SJCRH30 (cell line): Measurements from ENCODE around the gene CPB2. TPM values are rescaled to one million over a fixed set of nuclear protein-coding genes. Genes with fewer than 3 reads are reported as not detected.

Experiments used
- DNase-seq, 2 experiments: peaks; one replicate each; pipeline ENCODE4 v3.0.0-alpha.2; 2015 to 2020
- H3K27ac ChIP-seq: fragments of 250-450 bp; sonication (Bioruptor Pico); 2 replicates; pipeline ENCODE4 v1.5.1; 2020; ENCODE audit warnings: mild to moderate bottlenecking, moderate library complexity
- H3K27me3 ChIP-seq: fragments of 250-450 bp; sonication (Bioruptor Pico); 2 replicates; pipeline ENCODE4 v1.5.1; 2020; ENCODE audit warnings: mild to moderate bottlenecking, moderate library complexity
- H3K36me3 ChIP-seq: fragments of 250-450 bp; sonication (Bioruptor Pico); 2 replicates; pipeline ENCODE4 v1.5.1; 2020; ENCODE audit warnings: mild to moderate bottlenecking, moderate library complexity
- H3K4me1 ChIP-seq: fragments of 250-450 bp; sonication (Bioruptor Pico); 2 replicates; pipeline ENCODE4 v1.5.1; 2020; ENCODE audit warnings: mild to moderate bottlenecking, moderate library complexity
- H3K4me3 ChIP-seq: fragments of 250-450 bp; sonication (Bioruptor Pico); 2 replicates; pipeline ENCODE4 v1.5.1; 2020; ENCODE audit warnings: mild to moderate bottlenecking, moderate library complexity
- H3K9me3 ChIP-seq: fragments of 250-450 bp; sonication (Bioruptor Pico); replicated peaks from 2 replicates; pipeline ENCODE4 v1.5.1; 2020; ENCODE audit warnings: mild to moderate bottlenecking, moderate library complexity
- total RNA-seq: library from RNA; depleted of rRNA; stranded (reverse); fragments of >200 nt; shearing (Covaris generic); gene quantifications from 2 replicates; pipeline ENCODE4 v1.2.3, GENCODE V29; 2014

Gene CPB2
- total RNA-seq, 1 experiment from 2014 or later = not detected

GRCh38 chr13:46134961-46135522 is 30.2 kb upstream of the CPB2 start:
- Histone ChIP-seq H3K9me3 (no peaks in the 10 kb centered on the region), H3K27ac (no peak overlapping the region), H3K4me1 (no peaks in the 10 kb centered on the region), H3K4me3 (no peak overlapping the region), H3K36me3 (no peaks in the 10 kb centered on the region), H3K27me3 (peaks cover 4% of the 10 kb centered on the region; the same call in 1 of the 2 replicates)
- peak in 1 of 2 experiments; percentile 26 for DNase-seq

GRCh38 chr13:46134494-46134893 is 29.7 kb upstream of the CPB2 start:
- peaks cover 4% of the 10 kb centered on the region; the same call in 1 of the 2 replicates for H3K27me3 ChIP-seq
- H3K9me3 ChIP-seq = no peaks in the 10 kb centered on the region
- no peaks in the 10 kb centered on the region for H3K4me1 ChIP-seq
- H3K36me3 ChIP-seq = no peaks in the 10 kb centered on the region
- H3K27ac ChIP-seq = no peak overlapping the region
- H3K4me3 ChIP-seq = no peak overlapping the region
- DNase-seq = no peak

DNA sequence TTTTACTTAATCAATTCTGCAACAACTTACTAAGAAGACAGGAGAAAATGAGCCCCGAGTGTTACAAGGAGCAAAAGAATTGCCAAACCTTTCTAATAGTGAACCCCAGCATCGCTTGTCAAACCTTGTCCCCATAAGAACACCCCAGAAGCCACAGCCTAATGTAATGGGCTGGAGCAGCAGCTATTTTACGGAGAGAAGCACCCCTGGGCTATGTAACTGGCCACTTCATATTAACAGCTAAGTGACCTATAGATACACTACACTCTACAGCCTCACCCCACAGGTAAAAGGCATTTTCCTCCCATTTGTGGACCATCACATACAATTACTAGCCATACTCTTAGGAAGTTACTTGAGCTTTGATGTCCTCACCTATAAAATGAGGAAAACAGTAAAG is 27.3 kb upstream of the CPB2 start:
- Histone ChIP-seq H3K27ac (no peak overlapping the region), H3K4me1 (no peaks in the 10 kb centered on the region), H3K27me3 (no peaks in the 10 kb centered on the region; the same call in 1 of the 2 replicates), H3K4me3 (no peak overlapping the region), H3K36me3 (no peaks in the 10 kb centered on the region), H3K9me3 (no peaks in the 10 kb centered on the region)
- DNase-seq = no peak

GRCh38 chr13:46131705-46132104 is 26.9 kb upstream of the CPB2 start:
- Histone ChIP-seq H3K4me3 (no peak overlapping the region), H3K9me3 (no peaks in the 10 kb centered on the region), H3K4me1 (no peaks in the 10 kb centered on the region), H3K36me3 (no peaks in the 10 kb centered on the region), H3K27me3 (no peaks in the 10 kb centered on the region; the same call in 1 of the 2 replicates), H3K27ac (no peak overlapping the region)
- no peak for DNase-seq

- no peak for DNase-seq
These were observed 25.3 kb upstream of the CPB2 start for GRCh38 chr13:46129955-46130618.

GRCh38 chr13:46129124-46129523 is 24.3 kb upstream of the CPB2 start:
- Histone ChIP-seq H3K27ac (no peak overlapping the region), H3K4me1 (no peaks in the 10 kb centered on the region), H3K4me3 (no peak overlapping the region), H3K36me3 (no peaks in the 10 kb centered on the region), H3K27me3 (peaks cover 3% of the 10 kb centered on the region; the same call in 1 of the 2 replicates), H3K9me3 (no peaks in the 10 kb centered on the region)
- no peak for DNase-seq

More at GRCh38 chr13:46129955-46130618, 25.3 kb upstream of the CPB2 start:
- no peak overlapping the region for H3K4me3 ChIP-seq
- no peaks in the 10 kb centered on the region for H3K36me3 ChIP-seq
- peaks cover 3% of the 10 kb centered on the region; the same call in 1 of the 2 replicates for H3K27me3 ChIP-seq
- no peaks in the 10 kb centered on the region for H3K4me1 ChIP-seq
- H3K27ac ChIP-seq = no peak overlapping the region
- H3K9me3 ChIP-seq = no peaks in the 10 kb centered on the region

- H3K27ac ChIP-seq = no peak overlapping the region
- peaks cover 3% of the 10 kb centered on the region; the same call in 1 of the 2 replicates for H3K27me3 ChIP-seq
- H3K4me3 ChIP-seq = no peak overlapping the region
- DNase-seq = no peak
- H3K36me3 ChIP-seq = no peaks in the 10 kb centered on the region
- no peaks in the 10 kb centered on the region for H3K4me1 ChIP-seq
- no peaks in the 10 kb centered on the region for H3K9me3 ChIP-seq
These were observed 22.7 kb upstream of the CPB2 start for GRCh38 chr13:46127358-46128023.

DNA sequence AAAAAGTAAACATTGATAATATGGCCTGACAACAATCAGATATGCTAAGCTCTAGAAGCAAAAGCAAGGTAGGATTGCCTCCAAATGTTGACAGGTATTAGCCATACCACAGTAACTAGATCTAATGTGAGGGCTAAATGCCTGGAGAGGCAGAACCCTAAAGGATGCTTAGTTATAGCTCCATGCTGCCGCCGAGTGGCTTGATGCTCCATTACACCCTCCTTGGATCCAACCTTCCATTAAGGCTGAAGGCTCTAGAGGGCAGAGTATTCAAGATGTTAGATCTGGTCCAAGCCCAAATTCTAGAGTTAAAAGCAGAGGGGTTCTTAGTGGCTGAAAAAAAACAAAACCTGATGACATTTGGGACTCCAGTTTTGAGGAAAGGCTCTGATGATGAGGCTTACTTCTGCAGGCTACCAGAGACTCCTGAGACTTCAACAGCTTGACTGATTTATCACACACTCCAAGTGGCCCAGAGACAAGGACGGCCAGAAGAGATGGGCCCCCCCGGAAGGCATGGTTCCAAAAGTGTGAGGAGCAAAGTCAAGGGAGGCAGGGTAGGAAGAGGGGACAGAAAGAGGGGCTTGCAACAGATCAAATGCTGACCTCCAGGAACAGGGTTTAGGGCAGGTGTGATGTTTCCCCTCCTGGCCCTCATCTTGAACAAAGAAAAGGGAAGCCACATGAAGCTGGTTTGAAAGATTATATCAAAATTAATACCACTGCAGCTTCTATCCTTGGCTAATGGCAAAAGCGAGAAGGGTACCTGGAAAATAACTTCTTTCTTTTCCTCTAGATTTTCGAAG is 21.9 kb upstream of the CPB2 start:
- DNase-seq = peak; percentile 46 to 84
- Histone ChIP-seq H3K27ac (no peak overlapping the region), H3K9me3 (no peaks in the 10 kb centered on the region), H3K27me3 (0 out of 2 replicates have a peak, but pooled peaks cover 3% of the 10 kb centered on the region), H3K36me3 (no peaks in the 10 kb centered on the region), H3K4me3 (no peak overlapping the region), H3K4me1 (no peaks in the 10 kb centered on the region)

GRCh38 chr13:46126056-46126455 is 21.2 kb upstream of the CPB2 start:
- H3K27ac ChIP-seq = no peak overlapping the region

DNA sequence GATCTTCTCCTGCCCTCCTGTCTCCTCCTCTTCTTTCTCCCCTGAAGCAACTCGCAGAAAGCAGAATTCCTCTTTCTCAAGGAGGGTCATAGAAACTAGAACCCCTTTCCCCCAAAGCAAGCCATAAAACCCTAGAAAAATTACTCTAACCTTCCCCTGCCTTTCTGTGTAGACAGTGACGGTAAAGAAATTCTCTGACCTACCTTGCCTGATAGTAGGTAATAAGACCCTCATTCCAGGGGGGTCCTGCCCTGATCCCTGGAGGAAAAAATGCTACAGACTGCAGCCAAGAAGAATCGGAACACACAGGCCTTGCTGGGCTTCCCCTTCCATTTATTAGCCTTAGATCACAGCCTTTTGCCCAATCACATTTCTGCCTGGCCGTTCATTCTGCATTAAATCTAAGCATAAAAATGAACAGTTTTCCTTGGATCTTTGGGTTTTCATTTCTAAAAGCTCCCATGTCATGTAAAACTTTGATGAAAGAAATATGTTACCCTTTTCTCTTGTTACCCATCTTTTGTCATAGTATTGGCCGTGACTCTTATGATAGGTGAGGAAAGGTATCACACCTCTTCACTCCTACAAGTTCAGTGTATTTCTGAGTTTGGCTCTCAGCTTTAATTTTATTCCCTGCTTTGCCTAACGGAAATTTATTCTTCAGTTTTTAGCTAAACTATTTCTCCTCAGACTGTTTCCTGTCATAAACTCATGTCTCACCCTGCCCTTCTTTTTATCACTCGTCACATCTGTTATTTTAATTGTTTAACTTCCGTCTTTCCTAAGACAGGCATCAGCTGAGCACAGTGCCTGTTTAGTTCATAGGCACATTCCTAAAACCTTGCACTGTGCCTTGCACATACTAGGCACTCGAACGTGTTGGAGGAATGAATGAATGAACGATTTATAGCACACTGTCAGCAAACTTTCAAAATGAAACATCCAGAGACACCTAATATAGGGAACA is 20.4 kb upstream of the CPB2 start:
- no peaks in the 10 kb centered on the region for H3K9me3 ChIP-seq
- H3K4me3 ChIP-seq = no peak overlapping the region
- DNase-seq = no peak
- H3K27ac ChIP-seq = no peak overlapping the region
- H3K36me3 ChIP-seq = no peaks in the 10 kb centered on the region
- H3K27me3 ChIP-seq = 0 out of 2 replicates have a peak, but pooled peaks cover 3% of the 10 kb centered on the region
- H3K4me1 ChIP-seq = no peaks in the 10 kb centered on the region

More at GRCh38 chr13:46126056-46126455, 21.2 kb upstream of the CPB2 start:
- no peak for DNase-seq
- H3K36me3 ChIP-seq = no peaks in the 10 kb centered on the region
- no peaks in the 10 kb centered on the region for H3K4me1 ChIP-seq
- no peak overlapping the region for H3K4me3 ChIP-seq
- H3K27me3 ChIP-seq = 0 out of 2 replicates have a peak, but pooled peaks cover 3% of the 10 kb centered on the region
- no peaks in the 10 kb centered on the region for H3K9me3 ChIP-seq

GRCh38 chr13:46124531-46124966 is 19.7 kb upstream of the CPB2 start:
- H3K36me3 ChIP-seq = no peaks in the 10 kb centered on the region
- H3K27ac ChIP-seq = no peak overlapping the region
- no peaks in the 10 kb centered on the region for H3K4me1 ChIP-seq
- no peak for DNase-seq
- no peaks in the 10 kb centered on the region for H3K9me3 ChIP-seq
- H3K4me3 ChIP-seq = no peak overlapping the region
- 0 out of 2 replicates have a peak, but pooled peaks cover 3% of the 10 kb centered on the region for H3K27me3 ChIP-seq

DNA sequence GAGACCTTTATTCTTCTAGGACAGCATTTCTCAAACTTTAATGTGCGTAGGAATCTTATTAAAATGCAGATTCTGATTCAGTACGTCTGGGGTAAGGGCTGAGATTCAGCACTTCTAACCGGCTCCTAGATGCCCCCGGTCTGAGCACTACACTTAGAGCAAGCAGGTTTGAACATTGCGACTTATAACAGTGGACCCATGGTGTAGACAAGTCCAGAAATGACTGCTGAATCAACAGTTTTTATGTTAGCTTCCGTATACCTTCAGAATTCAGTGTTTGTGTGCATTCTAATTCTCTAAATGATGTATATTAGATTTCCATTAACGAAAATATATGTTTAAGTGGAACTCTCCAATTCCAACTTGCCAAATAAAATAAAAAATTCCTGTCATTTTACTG is 17.5 kb upstream of the CPB2 start:
- Histone ChIP-seq H3K9me3 (no peaks in the 10 kb centered on the region), H3K4me1 (no peaks in the 10 kb centered on the region), H3K4me3 (no peak overlapping the region), H3K27ac (no peak overlapping the region), H3K27me3 (0 out of 2 replicates have a peak, but pooled peaks cover 3% of the 10 kb centered on the region), H3K36me3 (no peaks in the 10 kb centered on the region; the same call in 1 of the 2 replicates)
- no peak for DNase-seq

DNA sequence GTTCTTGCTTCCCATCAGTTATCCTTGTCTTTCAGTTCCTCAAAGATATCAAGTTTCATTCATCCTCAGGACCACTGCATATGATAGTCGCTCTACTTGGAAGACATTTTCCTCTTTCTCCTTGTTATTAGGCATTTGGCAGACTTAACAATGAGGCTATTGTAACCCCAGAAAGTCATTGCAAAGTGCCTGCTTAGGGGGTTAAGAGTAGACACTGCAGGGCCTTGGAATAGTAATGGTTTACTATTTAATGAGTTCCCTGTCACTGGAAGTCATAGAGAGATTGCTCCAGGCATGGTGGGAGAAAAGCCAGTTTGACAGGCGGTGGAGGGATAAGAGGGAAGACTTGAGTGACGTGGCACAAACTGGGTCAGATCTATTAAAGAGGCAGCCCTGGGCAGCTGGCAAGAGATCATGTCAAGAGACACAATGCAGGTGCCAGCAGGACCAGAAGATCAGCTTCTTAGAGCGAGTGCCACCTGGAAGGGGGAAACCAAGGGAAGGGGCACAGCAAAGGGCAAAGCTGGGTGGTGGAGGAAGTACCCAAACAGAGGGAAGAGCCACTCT is 16.8 kb upstream of the CPB2 start:
- Histone ChIP-seq H3K4me3 (no peak overlapping the region), H3K9me3 (no peaks in the 10 kb centered on the region), H3K27me3 (0 out of 2 replicates have a peak, but pooled peaks cover 3% of the 10 kb centered on the region), H3K36me3 (no peaks in the 10 kb centered on the region; the same call in 1 of the 2 replicates), H3K27ac (no peak overlapping the region), H3K4me1 (no peaks in the 10 kb centered on the region)
- no peak for DNase-seq
